Fibroblast of the aortic adventitia (primary cell): ENCODE results near the gene TROAP. TPM values are rescaled to one million over a fixed set of nuclear protein-coding genes. Genes with fewer than 3 reads are reported as not detected.

Experiments used
- DNase-seq: peaks from one replicate; pipeline ENCODE4 v3.0.0-alpha.2; 2010; ENCODE audit warnings: low read depth
- H3K4me3 ChIP-seq: 2 replicates; pipeline ENCODE4 v1.5.1; 2011; ENCODE audit warnings: low read depth, mild to moderate bottlenecking, control low read depth, low read length, moderate library complexity
- CTCF ChIP-seq: IDR thresholded peaks from 2 replicates; pipeline ENCODE4 v1.5.1; 2011; ENCODE audit warnings: mild to moderate bottlenecking, low read length, control low read depth, inconsistent platforms; ENCODE audit not compliant: insufficient read depth
- total RNA-seq: library from RNA; depleted of rRNA; stranded (reverse); fragments of >200 nt; gene quantifications from 2 replicates; pipeline ENCODE4 v1.2.3, GENCODE V29; 2012; ENCODE audit warnings: low replicate concordance

Gene TROAP
- total RNA-seq, 1 donor, result 11.3 TPM

- no peak overlapping the region for H3K4me3 ChIP-seq
- DNase-seq, result no peak
- TF ChIP-seq CTCF, result no peak
Observed at GRCh38 chr12:49327368-49327767, 4.3 kb downstream of the TROAP start.

- no peak overlapping the region for H3K4me3 ChIP-seq
- no peak for DNase-seq
- TF ChIP-seq CTCF, result no peak
Observed at GRCh38 chr12:49327887-49328286, 4.8 kb downstream of the TROAP start.

DNA sequence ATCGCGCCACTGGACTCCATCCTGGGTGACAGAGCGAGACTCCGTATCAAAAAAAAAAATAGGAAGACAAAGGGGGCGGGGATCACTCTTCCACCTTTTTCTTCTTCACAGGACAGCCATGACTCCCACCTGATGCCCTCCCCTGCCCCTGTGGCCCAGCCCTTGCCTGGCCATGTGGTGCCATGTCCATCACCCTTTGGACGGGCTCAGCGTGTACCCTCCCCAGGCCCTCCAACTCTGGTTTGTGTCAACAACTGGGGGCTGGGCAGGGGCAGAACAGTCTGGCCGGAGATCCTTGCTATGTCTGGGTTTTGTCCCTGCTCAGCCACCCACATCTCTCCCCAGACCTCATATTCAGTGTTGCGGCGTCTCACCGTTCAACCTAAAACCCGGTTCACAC, 5.8 kb downstream of the TROAP start:
- TF ChIP-seq CTCF, result no peak
- DNase-seq, result no peak
- no peak overlapping the region for H3K4me3 ChIP-seq

DNA sequence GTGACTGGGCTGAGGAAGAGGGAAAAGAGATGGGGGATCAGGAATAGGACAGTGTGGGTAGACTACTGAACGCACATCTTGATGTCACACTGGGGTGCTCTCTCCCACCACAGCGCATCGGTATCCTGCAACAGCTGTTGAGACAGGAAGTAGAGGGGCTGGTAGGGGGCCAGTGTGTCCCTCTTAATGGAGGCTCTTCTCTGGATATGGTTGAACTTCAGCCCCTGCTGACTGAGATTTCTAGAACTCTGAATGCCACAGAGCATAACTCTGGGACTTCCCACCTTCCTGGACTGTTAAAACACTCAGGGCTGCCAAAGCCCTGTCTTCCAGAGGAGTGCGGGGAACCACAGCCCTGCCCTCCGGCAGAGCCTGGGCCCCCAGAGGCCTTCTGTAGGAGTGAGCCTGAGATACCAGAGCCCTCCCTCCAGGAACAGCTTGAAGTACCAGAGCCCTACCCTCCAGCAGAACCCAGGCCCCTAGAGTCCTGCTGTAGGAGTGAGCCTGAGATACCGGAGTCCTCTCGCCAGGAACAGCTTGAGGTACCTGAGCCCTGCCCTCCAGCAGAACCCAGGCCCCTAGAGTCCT, 7.1 kb downstream of the TROAP start:
- no peak for DNase-seq
- no peak for TF ChIP-seq CTCF
- H3K4me3 ChIP-seq, result no peak overlapping the region

GRCh38 chr12:49330631-49331379, 7.8 kb downstream of the TROAP start:
- no peak overlapping the region for H3K4me3 ChIP-seq
- no peak for DNase-seq
- no peak for TF ChIP-seq CTCF

DNA sequence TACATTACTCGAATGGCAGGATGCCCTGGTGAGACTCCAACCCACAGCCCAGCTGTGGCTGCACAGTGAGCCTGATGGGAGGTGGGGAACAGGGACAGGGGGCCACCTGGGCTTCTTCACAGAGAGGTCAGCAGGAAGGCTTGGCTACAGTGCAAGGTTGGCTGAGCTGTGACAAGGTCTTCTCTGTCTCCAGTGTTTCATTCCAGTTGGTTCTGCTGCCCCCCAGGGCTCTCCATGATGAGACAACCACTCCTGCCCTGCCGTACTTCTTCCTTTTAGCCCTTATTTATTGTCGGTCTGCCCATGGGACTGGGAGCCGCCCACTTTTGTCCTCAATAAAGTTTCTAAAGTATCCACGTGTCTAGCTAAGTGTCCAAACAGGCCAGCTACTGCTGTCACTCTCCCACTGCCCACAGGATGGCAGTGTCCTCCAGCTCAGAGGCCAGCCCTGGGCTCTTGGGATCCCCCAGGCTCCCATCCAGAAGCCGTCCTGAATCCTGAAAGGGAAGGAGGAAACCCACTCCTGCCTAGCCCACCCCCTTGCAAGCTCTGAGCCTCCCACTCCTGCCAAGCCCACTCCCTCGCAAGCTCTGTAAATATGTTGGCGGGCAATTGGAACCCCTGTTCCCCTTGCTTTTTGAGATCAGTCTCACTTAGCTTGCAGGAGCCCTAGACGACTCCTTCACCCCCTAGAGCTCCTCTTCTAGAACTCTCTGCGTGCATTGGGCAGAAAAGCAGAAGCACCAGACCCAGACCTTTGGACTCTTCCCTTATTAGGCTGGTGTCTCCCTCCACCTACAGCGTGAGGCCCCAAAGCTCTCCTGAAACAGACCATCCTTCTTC, 8.5 kb downstream of the TROAP start:
- peak; percentile 78 for TF ChIP-seq CTCF
- no peak overlapping the region for H3K4me3 ChIP-seq
- peak; percentile 73 for DNase-seq
